Endothelial cell of hepatic sinusoid (primary cell): ENCODE measurements around the gene ERBB4.

Source experiments
- in situ Hi-C: cut with HindIII; loops from 2 replicates; pipeline ENCODE4 v1.10.0; 2017; ENCODE audit warnings: low sequenced_read_pairs

Gene ERBB4

GRCh38 chr2:211846714-211847113 lies 691.9 kb downstream of the ERBB4 start:
- in situ Hi-C loops = no loop called here

DNA sequence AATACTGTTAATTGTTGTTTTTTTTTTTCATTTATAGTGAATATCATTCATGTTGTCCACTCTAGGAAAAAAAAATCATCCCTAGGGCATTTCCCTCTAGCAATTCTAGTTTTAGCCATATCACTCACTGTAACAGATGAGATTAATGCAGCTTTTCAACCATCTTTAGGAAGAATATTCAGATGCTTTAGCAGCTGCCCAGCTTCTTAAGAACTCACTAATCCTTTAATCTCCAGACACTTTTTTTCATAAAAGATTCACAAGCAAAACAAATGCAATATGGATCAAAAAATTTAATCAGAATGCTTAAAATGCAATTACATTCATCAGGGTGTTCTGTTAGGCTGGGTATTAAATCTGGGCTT lies 692.6 kb downstream of the ERBB4 start:
- in situ Hi-C loops = no loop called here

DNA sequence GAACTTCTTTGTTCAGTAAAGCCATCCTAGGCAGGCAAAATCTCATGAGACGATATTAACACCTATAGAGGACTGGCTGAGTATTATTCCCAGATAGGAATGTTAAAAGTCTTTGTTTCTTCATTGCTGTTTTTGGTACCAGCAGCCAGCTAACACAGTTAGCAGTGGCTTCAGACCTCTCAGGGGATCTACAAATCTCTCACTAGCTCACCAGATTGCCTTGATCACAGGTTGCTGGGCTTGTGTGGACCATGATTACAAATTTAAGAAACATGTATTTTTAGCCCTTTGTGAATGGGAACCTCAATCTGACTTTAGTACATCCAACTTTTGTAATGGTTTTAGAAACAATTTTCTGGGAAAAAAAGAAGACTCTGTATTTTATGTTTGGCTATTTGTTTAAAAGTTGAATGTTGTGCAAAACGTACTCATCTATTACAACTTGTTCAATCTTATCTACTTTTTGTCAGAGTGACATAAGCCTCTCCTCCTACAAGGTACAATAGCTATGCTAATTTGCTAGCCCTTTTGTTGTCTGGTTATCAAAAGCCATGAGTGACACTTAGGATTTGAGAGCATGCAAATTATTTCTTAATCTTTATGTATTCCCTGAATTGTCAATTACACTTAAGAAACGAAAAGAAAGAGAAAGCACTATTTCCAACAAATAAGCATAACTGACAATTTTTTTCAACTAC lies 693.1 kb downstream of the ERBB4 start:
- in situ Hi-C loops = no loop called here

DNA sequence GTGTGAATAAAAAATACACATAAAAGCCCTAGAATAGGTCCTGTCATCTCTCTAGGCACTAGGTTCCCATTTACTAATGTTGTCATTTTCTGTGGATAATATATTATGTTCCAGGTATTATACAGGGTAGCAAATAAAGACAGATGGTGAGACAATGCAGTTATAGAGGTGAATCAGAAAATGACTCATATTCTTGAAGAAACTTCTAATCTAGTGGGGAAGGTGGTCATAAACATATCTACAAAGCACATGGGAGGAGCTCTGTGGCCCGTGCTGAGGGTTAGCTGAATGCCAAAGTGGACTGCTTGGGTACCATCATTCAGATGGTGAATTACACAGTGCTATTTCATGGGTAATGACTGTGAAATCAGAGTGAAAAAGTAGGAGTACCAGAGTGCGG lies 700.9 kb downstream of the ERBB4 start:
- in situ Hi-C loops = no loop called here

DNA sequence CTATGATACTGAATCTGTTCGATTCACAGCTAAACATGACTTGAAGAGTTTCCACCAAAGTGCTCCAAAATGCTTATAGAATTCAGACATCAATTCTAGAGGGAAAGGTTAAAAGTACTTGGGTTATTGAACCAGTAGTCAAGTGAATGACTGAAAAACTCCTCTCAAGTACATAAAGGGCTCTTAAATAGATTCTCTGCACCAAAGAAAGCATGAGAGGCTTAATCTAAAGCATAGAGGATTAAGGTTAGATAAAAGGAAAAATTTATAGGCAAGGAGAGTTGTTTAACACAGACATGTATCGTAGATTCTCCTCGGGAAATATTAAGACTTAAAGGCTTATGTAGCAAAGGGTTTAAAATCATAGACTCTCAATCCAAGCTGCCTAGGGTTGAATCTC lies 701.4 kb downstream of the ERBB4 start:
- in situ Hi-C loops = no loop called here

GRCh38 chr2:211836409-211836808 lies 702.2 kb downstream of the ERBB4 start:
- in situ Hi-C loops = no loop called here

GRCh38 chr2:211835695-211836094 lies 702.9 kb downstream of the ERBB4 start:
- in situ Hi-C loops = no loop called here

- in situ Hi-C loops = no loop called here
These were observed 704.9 kb downstream of the ERBB4 start for GRCh38 chr2:211833582-211834279.

GRCh38 chr2:211829725-211830124 lies 708.9 kb downstream of the ERBB4 start:
- in situ Hi-C loops = no loop called here

GRCh38 chr2:211823886-211824479 lies 714.6 kb downstream of the ERBB4 start:
- in situ Hi-C loops = no loop called here

DNA sequence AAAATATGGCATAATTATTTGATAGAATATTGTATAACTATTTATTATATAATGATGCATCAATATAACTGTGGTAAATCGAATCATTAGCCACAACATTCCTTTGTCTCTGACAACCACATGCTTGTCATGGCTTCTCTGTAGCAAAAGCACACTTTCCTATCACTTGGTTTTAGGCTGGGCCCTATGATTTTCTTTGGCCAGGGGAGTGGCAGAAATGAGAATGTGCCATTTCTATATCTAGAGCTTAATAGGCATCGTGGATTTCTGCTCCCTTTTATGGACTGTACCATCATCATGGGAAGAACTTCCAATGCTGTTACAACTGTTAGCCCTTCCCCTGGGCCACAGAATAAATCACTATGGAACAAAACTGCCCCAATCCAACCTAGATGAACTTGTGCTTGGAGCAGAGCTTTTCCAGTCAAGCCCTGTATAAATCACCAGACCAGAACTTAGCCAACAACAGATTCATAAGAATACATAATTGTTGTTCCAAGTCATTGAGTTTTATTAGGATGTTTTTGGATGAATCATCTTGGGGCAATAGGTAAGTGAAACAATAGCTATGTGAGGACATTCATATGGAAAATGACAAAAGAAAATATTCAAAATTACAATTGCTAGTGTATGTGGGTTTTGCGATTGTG lies 715.8 kb downstream of the ERBB4 start:
- in situ Hi-C loops = no loop called here

- in situ Hi-C loops = no loop called here
These were observed 721.8 kb downstream of the ERBB4 start for GRCh38 chr2:211816754-211817153.

- in situ Hi-C loops = no loop called here
These were observed 726.0 kb downstream of the ERBB4 start for GRCh38 chr2:211812587-211812986.

GRCh38 chr2:211802666-211803065 lies 735.9 kb downstream of the ERBB4 start:
- in situ Hi-C loops = no loop called here

GRCh38 chr2:211800001-211800400 lies 738.6 kb downstream of the ERBB4 start:
- in situ Hi-C loops = no loop called here

GRCh38 chr2:211798868-211799267 lies 739.7 kb downstream of the ERBB4 start:
- in situ Hi-C loops = no loop called here

DNA sequence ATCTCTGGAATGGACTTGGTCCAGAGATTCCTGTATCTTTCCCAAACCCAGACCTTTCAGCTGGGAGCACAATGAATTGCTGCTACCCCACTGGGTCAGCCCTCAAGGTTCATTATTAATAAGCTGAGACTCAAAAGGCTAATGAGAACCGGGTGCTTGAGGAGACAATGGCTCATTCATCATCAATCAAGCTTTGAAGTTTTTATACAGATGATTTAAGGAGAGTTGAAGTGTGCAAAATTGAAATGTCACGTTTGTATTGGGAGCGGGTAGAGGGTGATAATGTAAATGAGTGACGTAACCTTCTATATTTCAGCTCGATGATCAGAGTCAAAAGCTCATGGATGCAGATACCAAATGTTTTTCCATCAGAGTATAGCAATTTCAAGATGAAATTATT lies 744.9 kb downstream of the ERBB4 start:
- in situ Hi-C loops = no loop called here

DNA sequence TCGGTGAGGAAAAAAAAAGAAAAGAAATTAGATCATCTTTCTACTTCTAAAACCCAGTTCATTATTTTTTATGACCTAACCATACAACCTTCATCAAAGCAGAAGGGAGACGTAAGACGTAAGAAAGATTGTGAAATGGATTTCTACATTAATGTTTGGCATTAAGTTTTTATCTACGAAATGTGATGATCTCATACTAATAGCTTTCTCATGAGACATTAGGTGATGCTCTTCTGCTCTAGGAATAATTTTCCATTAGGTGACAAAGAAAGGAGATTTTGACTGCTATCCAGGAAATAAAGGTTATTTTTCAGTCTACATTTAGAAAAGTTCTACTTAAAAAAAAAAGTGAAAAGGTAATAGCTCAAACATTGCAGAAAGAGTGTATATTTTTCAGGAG lies 748.6 kb downstream of the ERBB4 start:
- in situ Hi-C loops = no loop called here

- in situ Hi-C loops = no loop called here
These were observed 771.9 kb downstream of the ERBB4 start for GRCh38 chr2:211766689-211767088.

- in situ Hi-C loops = no loop called here
These were observed 776.1 kb downstream of the ERBB4 start for GRCh38 chr2:211762479-211762878.

GRCh38 chr2:211760103-211760502 lies 778.5 kb downstream of the ERBB4 start:
- in situ Hi-C loops = no loop called here

DNA sequence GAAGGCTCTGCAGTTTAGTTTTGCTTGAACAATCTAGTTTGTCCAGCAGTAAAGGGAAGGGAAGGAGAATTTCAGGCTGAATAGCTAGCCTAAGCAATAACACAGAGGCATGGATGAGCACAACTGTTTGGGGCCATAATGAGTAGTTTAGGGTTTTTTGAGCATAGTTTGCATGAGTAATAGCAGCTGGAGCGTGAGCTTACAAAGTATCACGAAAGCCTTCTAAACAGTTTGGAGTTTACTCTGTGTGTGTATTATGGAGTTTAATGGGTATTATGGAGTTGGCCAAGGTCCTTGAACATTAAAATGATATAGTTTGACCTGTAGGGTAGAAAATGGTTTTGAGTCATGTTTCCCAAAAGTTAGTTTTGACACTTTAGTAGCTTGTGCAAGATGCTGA lies 782.3 kb downstream of the ERBB4 start:
- in situ Hi-C loops = no loop called here
